HAP-1 (cell line): Measurements from ENCODE around the gene SEMA3G.

Experiments
- DNase-seq, 2 experiments: peaks; one replicate each; pipeline ENCODE4 v3.0.0-alpha.2; 2016 to 2020; ENCODE audit warnings: low spot score in 2 of 2
- H3K27me3 ChIP-seq: fragments of 250-450 bp; sonication (Bioruptor Pico); 2 replicates; pipeline ENCODE4 v1.5.1; 2020; ENCODE audit warnings: low read depth, mild to moderate bottlenecking, moderate library complexity
- H3K36me3 ChIP-seq: fragments of 250-450 bp; sonication (Bioruptor Pico); replicated peaks from 2 replicates; pipeline ENCODE4 v1.5.1; 2020; ENCODE audit warnings: mild to moderate bottlenecking
- H3K4me1 ChIP-seq: fragments of 250-450 bp; sonication (Bioruptor Pico); 2 replicates; pipeline ENCODE4 v1.5.1; 2020; ENCODE audit warnings: mild to moderate bottlenecking
- H3K4me3 ChIP-seq: fragments of 250-450 bp; sonication (Bioruptor Pico); 2 replicates; pipeline ENCODE4 v1.5.1; 2020; ENCODE audit warnings: mild to moderate bottlenecking, moderate library complexity
- H3K9me3 ChIP-seq: fragments of 250-450 bp; sonication (Bioruptor Pico); 2 replicates; pipeline ENCODE4 v1.5.1; 2020; ENCODE audit warnings: mild to moderate bottlenecking, moderate library complexity
- in situ Hi-C: fragments of 300-500 bp; cut with MboI; formaldehyde crosslinking; loops from 3 replicates; pipeline ENCODE4 v1.14.3; 2020; ENCODE audit warnings: low sequenced_read_pairs, inconsistent platforms, mixed read lengths

SEMA3G gene

GRCh38 chr3:52434491-52435115 lies 10.3 kb downstream of the SEMA3G start:
- H3K27me3 ChIP-seq, result no peaks in the 10 kb centered on the region
- no peak for DNase-seq
- H3K36me3 ChIP-seq, result no peaks in the 10 kb centered on the region
- no peak overlapping the region for H3K4me3 ChIP-seq
- no peaks in the 10 kb centered on the region for H3K4me1 ChIP-seq
- in situ Hi-C loops, result no loop called here
- H3K9me3 ChIP-seq, result no peaks in the 10 kb centered on the region

- Histone ChIP-seq H3K4me1 (no peaks in the 10 kb centered on the region), H3K27me3 (no peaks in the 10 kb centered on the region), H3K9me3 (no peaks in the 10 kb centered on the region), H3K4me3 (no peak overlapping the region), H3K36me3 (no peaks in the 10 kb centered on the region)
- no peak for DNase-seq
- in situ Hi-C loops, result no loop called here
Observed at GRCh38 chr3:52433996-52434479, 10.9 kb downstream of the SEMA3G start.

- in situ Hi-C loops, result no loop called here
- Histone ChIP-seq H3K36me3 (no peaks in the 10 kb centered on the region), H3K4me1 (no peaks in the 10 kb centered on the region), H3K9me3 (no peaks in the 10 kb centered on the region), H3K27me3 (no peaks in the 10 kb centered on the region), H3K4me3 (no peak overlapping the region)
- DNase-seq, result no peak
Observed at GRCh38 chr3:52433328-52433995, 11.4 kb downstream of the SEMA3G start.

GRCh38 chr3:52432691-52433141 lies 12.2 kb downstream of the SEMA3G start:
- H3K27me3 ChIP-seq, result no peaks in the 10 kb centered on the region
- H3K9me3 ChIP-seq, result no peaks in the 10 kb centered on the region
- no peaks in the 10 kb centered on the region for H3K36me3 ChIP-seq
- no peak for DNase-seq
- in situ Hi-C loops, result no loop called here
- no peak overlapping the region for H3K4me3 ChIP-seq
- no peaks in the 10 kb centered on the region for H3K4me1 ChIP-seq

- no peaks in the 10 kb centered on the region for H3K9me3 ChIP-seq
- in situ Hi-C loops, result no loop called here
- no peak overlapping the region for H3K4me3 ChIP-seq
- no peaks in the 10 kb centered on the region for H3K36me3 ChIP-seq
- DNase-seq, result no peak
- no peaks in the 10 kb centered on the region for H3K27me3 ChIP-seq
- H3K4me1 ChIP-seq, result no peaks in the 10 kb centered on the region
Observed at GRCh38 chr3:52432225-52432624, 12.7 kb downstream of the SEMA3G start.

- no peak overlapping the region for H3K4me3 ChIP-seq
- in situ Hi-C loops, result no loop called here
- H3K36me3 ChIP-seq, result no peaks in the 10 kb centered on the region
- H3K27me3 ChIP-seq, result no peaks in the 10 kb centered on the region
- H3K4me1 ChIP-seq, result no peaks in the 10 kb centered on the region
- H3K9me3 ChIP-seq, result no peaks in the 10 kb centered on the region
- DNase-seq, result no peak
Observed at GRCh38 chr3:52431459-52432223, 13.3 kb downstream of the SEMA3G start.

- Histone ChIP-seq H3K4me3 (no peak overlapping the region), H3K36me3 (no peaks in the 10 kb centered on the region), H3K4me1 (no peaks in the 10 kb centered on the region), H3K27me3 (no peaks in the 10 kb centered on the region), H3K9me3 (no peaks in the 10 kb centered on the region)
- in situ Hi-C loops, result no loop called here
- DNase-seq, result no peak
Observed at GRCh38 chr3:52430416-52430810, 14.5 kb downstream of the SEMA3G start.

- in situ Hi-C loops, result no loop called here
- Histone ChIP-seq H3K4me3 (no peak overlapping the region), H3K27me3 (no peaks in the 10 kb centered on the region), H3K9me3 (no peaks in the 10 kb centered on the region), H3K4me1 (no peaks in the 10 kb centered on the region), H3K36me3 (no peaks in the 10 kb centered on the region)
- no peak for DNase-seq
Observed at GRCh38 chr3:52429779-52430415, 15.0 kb downstream of the SEMA3G start.

GRCh38 chr3:52429031-52429430 lies 15.9 kb downstream of the SEMA3G start:
- in situ Hi-C loops, result no loop called here

GRCh38 chr3:52428151-52429005 lies 16.5 kb downstream of the SEMA3G start:
- no peaks in the 10 kb centered on the region for H3K36me3 ChIP-seq

More at GRCh38 chr3:52429031-52429430, 15.9 kb downstream of the SEMA3G start:
- H3K4me1 ChIP-seq, result no peaks in the 10 kb centered on the region
- H3K36me3 ChIP-seq, result no peaks in the 10 kb centered on the region
- no peaks in the 10 kb centered on the region for H3K27me3 ChIP-seq
- no peaks in the 10 kb centered on the region for H3K9me3 ChIP-seq
- no peak overlapping the region for H3K4me3 ChIP-seq
- no peak for DNase-seq

GRCh38 chr3:52423173-52423572 lies 21.7 kb downstream of the SEMA3G start:
- Histone ChIP-seq H3K36me3 (no peaks in the 10 kb centered on the region), H3K4me1 (peaks cover 11% of the 10 kb centered on the region), H3K4me3 (no peak overlapping the region), H3K9me3 (no peaks in the 10 kb centered on the region), H3K27me3 (no peaks in the 10 kb centered on the region)
- in situ Hi-C loops, result no loop called here
- no peak for DNase-seq

More at GRCh38 chr3:52428151-52429005, 16.5 kb downstream of the SEMA3G start:
- peak; percentile 73 to 79 for DNase-seq
- Histone ChIP-seq H3K4me1 (peaks cover 5% of the 10 kb centered on the region), H3K4me3 (no peak overlapping the region), H3K9me3 (no peaks in the 10 kb centered on the region), H3K27me3 (no peaks in the 10 kb centered on the region)
- in situ Hi-C loops, result no loop called here

- H3K36me3 ChIP-seq, result no peaks in the 10 kb centered on the region
- no peak overlapping the region for H3K4me3 ChIP-seq
- in situ Hi-C loops, result no loop called here
- H3K9me3 ChIP-seq, result no peaks in the 10 kb centered on the region
- peaks cover 11% of the 10 kb centered on the region for H3K4me1 ChIP-seq
- no peak for DNase-seq
- no peaks in the 10 kb centered on the region for H3K27me3 ChIP-seq
Observed at GRCh38 chr3:52422669-52423068, 22.2 kb downstream of the SEMA3G start.

GRCh38 chr3:52420388-52420787 lies 24.5 kb downstream of the SEMA3G start:
- Histone ChIP-seq H3K27me3 (no peaks in the 10 kb centered on the region), H3K36me3 (no peaks in the 10 kb centered on the region), H3K4me1 (peaks cover 16% of the 10 kb centered on the region), H3K4me3 (no peak overlapping the region), H3K9me3 (no peaks in the 10 kb centered on the region)
- in situ Hi-C loops, result no loop called here
- no peak for DNase-seq
